ENCODE data around the gene ING5. TPM values are rescaled to one million over a fixed set of nuclear protein-coding genes. Genes with fewer than 3 reads are reported as not detected.

The ING5 gene
- total RNA-seq (2022; extraction: Qiagen RNA extraction), result 19.9 to 24.7 TPM (median 23.5 TPM) in 5 replicates

GRCh38 chr2:241701399-241702154 lies at the start of gene ING5:
Gene ING5 (plus strand): TSS chr2:241702039. CDS start chr2:241702066, 27 bp downstream.

DNA sequence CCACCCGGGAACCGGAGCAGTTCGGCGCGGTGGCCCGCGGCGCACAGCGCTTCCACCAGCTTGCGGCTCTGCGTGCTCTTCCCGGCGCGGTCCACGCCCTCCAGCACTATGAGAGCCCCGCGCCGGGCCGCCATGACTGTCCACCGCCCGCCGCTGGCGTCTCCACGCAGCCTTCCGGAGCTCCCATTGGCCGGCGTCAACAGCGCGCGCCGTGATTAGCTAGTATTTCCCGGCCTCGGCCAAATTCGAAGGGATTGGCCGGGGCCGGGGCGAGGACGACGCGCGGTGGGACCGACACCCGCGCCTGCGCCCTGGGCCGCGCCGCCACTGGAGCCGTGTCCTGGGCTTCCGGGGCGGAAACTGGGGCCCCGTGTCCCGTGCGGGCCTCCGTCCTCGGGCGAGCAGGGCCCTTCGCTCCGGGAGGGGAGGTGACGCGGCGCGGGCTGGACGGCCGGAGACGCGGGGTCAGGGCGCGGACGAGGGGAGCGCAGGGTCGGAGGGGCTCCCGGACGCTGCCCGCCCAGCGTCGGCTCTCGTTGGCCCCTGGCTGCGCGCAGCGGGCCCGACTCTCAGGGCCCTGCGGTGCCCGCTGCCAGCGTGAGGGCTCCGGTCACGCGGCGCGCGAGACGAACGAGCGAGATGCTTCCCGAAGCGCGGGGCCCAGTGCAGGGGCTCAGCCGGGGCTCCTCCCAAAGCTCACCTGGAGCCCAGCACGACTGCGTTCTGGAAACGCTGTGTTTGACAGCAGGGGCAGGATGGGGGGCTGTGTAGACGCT lies 15.0 kb upstream of the ING5 start, which contains the start of gene DTYMK:
DTYMK (minus strand) TSS at position 166 of the 776 bp plus-strand sequence; CDS start at position 134, 32 bp downstream.

DNA sequence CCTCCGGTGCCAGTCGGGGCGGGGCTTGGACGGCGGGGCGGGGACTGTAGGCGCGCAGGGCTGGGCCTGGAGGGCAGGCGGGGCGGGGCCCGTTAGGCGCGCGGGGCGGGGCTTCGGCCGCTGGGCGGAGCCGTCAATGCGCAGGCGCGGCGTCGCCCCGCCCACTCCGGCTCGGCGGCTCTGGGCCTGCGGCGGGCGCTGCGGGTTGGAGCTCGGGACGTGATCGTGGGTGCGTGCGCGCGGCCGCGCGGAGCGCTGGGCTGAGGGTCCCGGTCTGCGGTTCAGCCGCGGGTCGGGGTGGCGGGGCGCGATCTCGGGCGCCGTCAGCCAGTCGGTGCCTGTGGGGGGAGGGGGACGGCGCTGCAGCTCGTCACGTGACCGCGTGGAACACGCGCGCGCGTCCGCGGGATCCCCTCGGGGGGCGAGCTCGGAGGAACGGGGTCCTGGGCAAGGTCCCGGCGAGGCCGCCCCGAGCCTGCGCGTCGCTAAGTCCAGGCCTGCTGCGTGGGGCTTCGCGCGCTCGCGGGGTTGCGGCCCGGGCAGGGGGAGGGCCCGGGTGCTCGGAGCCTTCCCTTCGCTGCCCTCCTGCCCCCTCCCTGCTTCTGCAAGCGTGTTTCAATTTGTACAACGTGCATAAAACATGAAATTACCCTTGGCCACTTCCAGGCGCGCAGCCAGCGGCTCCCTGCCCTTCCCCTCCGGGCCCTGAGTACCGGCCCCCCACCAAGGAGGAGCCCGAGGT lies 32.8 kb downstream of the ING5 start, which contains the start of gene D2HGDH:
D2HGDH (plus strand) TSS at position 164 of the 742 bp plus-strand sequence. CDS start 595 bp downstream, outside the sequence.

GRCh38 chr2:241776336-241777169 lies 74.7 kb downstream of the ING5 start, which contains the start of gene GAL3ST2:
Gene GAL3ST2 (plus strand): TSS chr2:241776822. CDS start chr2:241776956, 134 bp downstream.

Other genes starting within 250 kb of the ING5 start
- gene STK25, start 193.5 kb upstream of the ING5 start, total RNA-seq (2022; extraction: Qiagen RNA extraction), result 91.0 to 120 TPM (median 109 TPM) in 5 replicates
- gene BOK, start 143.3 kb upstream of the ING5 start, total RNA-seq (2022; extraction: Qiagen RNA extraction), result 25.6 to 38.0 TPM (median 37.1 TPM) in 5 replicates
- 62.2 to 78.3 TPM (median 76.9 TPM) in 5 replicates for gene THAP4, start 64.9 kb upstream of the ING5 start, total RNA-seq (2022; extraction: Qiagen RNA extraction)
- 42.2 to 69.2 TPM (median 53.1 TPM) in 5 replicates for gene ATG4B, start 64.3 kb upstream of the ING5 start, total RNA-seq (2022; extraction: Qiagen RNA extraction)
- gene DTYMK, start 15.2 kb upstream of the ING5 start, total RNA-seq (2022; extraction: Qiagen RNA extraction), result 124 to 147 TPM (median 138 TPM) in 5 replicates
- gene D2HGDH, start 32.6 kb downstream of the ING5 start, total RNA-seq (2022; extraction: Qiagen RNA extraction), result 6.5 to 10.6 TPM (median 8.6 TPM) in 5 replicates
- 0.15 to 0.42 TPM (median 0.25 TPM) in 5 replicates for gene GAL3ST2, start 74.8 kb downstream of the ING5 start, total RNA-seq (2022; extraction: Qiagen RNA extraction)
- 0.10 to 0.42 TPM (median 0.21 TPM) in 5 replicates for gene NEU4, start 107.2 kb downstream of the ING5 start, total RNA-seq (2022; extraction: Qiagen RNA extraction)
- gene PDCD1, start 156.9 kb downstream of the ING5 start, total RNA-seq (2022; extraction: Qiagen RNA extraction), result not detected in 5 replicates
- gene RTP5, start 167.7 kb downstream of the ING5 start, total RNA-seq (2022; extraction: Qiagen RNA extraction), result not detected in 5 replicates

All from A549 treated with Mapracorat at 1 μM for 4 hours (cell line).